Liver (tissue), 3 donors: ENCODE results near the gene DAND5.

Experiments used
- CTCF ChIP-seq: fragments of 150-350 bp; IDR thresholded peaks from 2 replicates; pipeline ENCODE4 v1.5.1; 2017; ENCODE audit warnings: improper control_type of control experiment, low read depth, low read length; ENCODE audit not compliant: missing input control
- GABPA ChIP-seq, 2 donors: IDR thresholded peaks in 1 of 2; conservative IDR thresholded peaks in 1 of 2; 2 replicates each; pipeline ENCODE4 v1.6.1; 2016; ENCODE audit warnings: antibody characterized with exemption in 2 of 2, mild to moderate bottlenecking in 1 of 2, moderate library complexity in 1 of 2
- MAX ChIP-seq: IDR thresholded peaks from 2 replicates; pipeline ENCODE4 v1.6.1; 2016; ENCODE audit warnings: antibody characterized with exemption
- RAD21 ChIP-seq, 2 donors: IDR thresholded peaks; 2 replicates each; pipeline ENCODE4 v1.6.1; 2016; ENCODE audit warnings: antibody characterized with exemption in 2 of 2, mild to moderate bottlenecking in 2 of 2
- REST ChIP-seq: IDR thresholded peaks from 2 replicates; pipeline ENCODE4 v1.6.1; 2016; ENCODE audit warnings: antibody characterized with exemption, mild to moderate bottlenecking
- RXRA ChIP-seq, 2 donors: IDR thresholded peaks; 2 replicates each; pipeline ENCODE4 v1.6.1; 2017 to 2018; ENCODE audit warnings: antibody characterized with exemption in 2 of 2, mild to moderate bottlenecking in 1 of 2
- SP1 ChIP-seq: IDR thresholded peaks from 2 replicates; pipeline ENCODE4 v1.6.1; 2018; ENCODE audit warnings: antibody characterized with exemption, mild to moderate bottlenecking
- TAF1 ChIP-seq: conservative IDR thresholded peaks from 2 replicates; pipeline ENCODE4 v1.6.1; 2016; ENCODE audit warnings: antibody characterized with exemption, mild to moderate bottlenecking
- YY1 ChIP-seq: IDR thresholded peaks from 2 replicates; pipeline ENCODE4 v1.6.1; 2016; ENCODE audit warnings: antibody characterized with exemption, mild to moderate bottlenecking
- donor health status: healthy.
- donor health status: healthy.

GRCh38 chr19:12945479-12946091, 23.8 kb upstream of the DAND5 start, which contains the start of gene RAD23A:
- TF ChIP-seq CTCF (no peak), TAF1 (no peak), YY1 (peak; percentile 95), GABPA (IDR thresholded peaks at IDR 0.05 in 1 of 2, conservative IDR thresholded peaks at IDR 0.05 in 1 of 2) (peak in 1 of 2 donors; percentile 88), SP1 (no peak), MAX (peak; percentile 57), RAD21 (IDR thresholded peaks at IDR 0.05) (no peak), REST (no peak), RXRA (IDR thresholded peaks at IDR 0.05) (no peak)
